ENCODE data around the gene MARK2. TPM values are rescaled to one million over a fixed set of nuclear protein-coding genes. Genes with fewer than 3 reads are reported as not detected.

MARK2 gene
- total RNA-seq, result 10 to 100 TPM; 78.3 to 87.2 (median 81.2) TPM

- H3K4me3 ChIP-seq (ENCODE audit: low read depth, poor library complexity, severe bottlenecking), result peak within 1 kb of the TSS; percentile 76
- TF ChIP-seq POLR2A (IDR thresholded peaks at IDR 0.05), result no peak
- TF ChIP-seq, protein P1, sequence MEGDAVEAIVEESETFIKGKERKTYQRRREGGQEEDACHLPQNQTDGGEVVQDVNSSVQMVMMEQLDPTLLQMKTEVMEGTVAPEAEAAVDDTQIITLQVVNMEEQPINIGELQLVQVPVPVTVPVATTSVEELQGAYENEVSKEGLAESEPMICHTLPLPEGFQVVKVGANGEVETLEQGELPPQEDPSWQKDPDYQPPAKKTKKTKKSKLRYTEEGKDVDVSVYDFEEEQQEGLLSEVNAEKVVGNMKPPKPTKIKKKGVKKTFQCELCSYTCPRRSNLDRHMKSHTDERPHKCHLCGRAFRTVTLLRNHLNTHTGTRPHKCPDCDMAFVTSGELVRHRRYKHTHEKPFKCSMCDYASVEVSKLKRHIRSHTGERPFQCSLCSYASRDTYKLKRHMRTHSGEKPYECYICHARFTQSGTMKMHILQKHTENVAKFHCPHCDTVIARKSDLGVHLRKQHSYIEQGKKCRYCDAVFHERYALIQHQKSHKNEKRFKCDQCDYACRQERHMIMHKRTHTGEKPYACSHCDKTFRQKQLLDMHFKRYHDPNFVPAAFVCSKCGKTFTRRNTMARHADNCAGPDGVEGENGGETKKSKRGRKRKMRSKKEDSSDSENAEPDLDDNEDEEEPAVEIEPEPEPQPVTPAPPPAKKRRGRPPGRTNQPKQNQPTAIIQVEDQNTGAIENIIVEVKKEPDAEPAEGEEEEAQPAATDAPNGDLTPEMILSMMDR (IDR thresholded peaks at IDR 0.05), result no peak
- intact Hi-C loops (cut with DNase I; ENCODE audit: low total_unique reads), result no loop called here
- DNase-seq (ENCODE audit: low spot score in 2 of 2), result peak; percentile 98 to 100
- 1% methylated on average over 47 to 56 of the region's 100 CpGs for WGBS, 2 donors
Observed at GRCh38 chr11:63838678-63839507, at the start of gene MARK2. Gene MARK2, plus strand, starts transcription at chr11:63839110. Its CDS starts 397 bp downstream, at chr11:63839507.

DNA sequence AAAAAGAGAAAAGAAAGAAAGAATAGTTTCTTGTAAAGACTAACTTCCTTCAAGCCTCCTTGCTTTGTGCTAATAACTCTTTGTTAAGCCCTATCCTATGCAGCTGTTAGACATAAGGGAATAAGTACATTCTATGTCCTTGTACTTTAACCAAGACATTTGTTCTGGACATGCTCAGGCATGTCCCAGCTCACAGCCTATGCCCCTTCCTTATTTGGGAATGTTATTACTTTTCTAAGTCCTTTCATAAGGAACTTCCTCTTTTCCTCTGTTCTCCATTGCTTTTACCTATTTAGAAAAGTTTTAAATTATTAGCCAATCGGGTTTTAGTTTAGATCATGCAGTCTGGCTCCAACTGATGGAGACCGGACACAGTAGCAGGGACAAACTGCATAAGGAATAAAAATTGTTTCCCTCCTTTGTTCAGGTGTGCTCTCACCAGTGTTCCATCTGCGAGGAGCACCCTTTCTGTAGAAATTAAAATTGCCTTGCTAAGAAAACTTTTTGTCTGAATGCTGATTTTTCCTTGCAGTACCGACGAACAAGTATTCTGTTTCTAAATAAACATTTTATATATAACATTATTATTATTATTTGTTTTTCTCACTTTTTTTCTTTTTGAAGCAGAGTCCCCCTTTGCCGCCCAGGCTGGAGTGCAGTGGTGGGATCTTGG lies 47.3 kb upstream of the MARK2 start:
- 93 to 96% methylated on average over 6 of the region's 6 CpGs for WGBS, 2 donors
- H3K4me3 ChIP-seq (ENCODE audit: low read depth, poor library complexity, severe bottlenecking), result no peak overlapping the region
- TF ChIP-seq POLR2A (IDR thresholded peaks at IDR 0.05), result no peak
- intact Hi-C loops (cut with DNase I; ENCODE audit: low total_unique reads), result no loop called here
- DNase-seq (ENCODE audit: low spot score in 2 of 2), result no peak

DNA sequence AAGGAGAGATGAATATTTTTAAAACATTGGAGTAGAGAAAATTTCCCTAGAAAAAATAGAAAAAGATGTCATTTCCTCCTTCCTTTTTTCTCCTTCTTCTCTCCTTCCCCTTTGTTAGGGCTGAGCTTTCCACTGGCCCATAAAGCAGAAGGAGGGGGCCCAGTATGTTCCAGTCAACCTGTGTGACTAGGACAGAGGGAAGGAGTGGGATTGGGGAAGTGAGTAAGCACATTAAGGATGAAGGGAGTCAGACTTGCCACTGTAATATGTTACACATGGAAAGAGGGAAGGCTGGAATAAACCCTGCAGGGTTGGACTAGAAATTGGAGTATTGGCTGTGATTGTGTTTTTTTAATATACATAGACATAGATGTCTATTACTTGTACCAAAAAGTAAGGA lies 45.7 kb upstream of the MARK2 start:
- intact Hi-C loops (cut with DNase I; ENCODE audit: low total_unique reads), result no loop called here
- TF ChIP-seq, protein P1 (IDR thresholded peaks at IDR 0.05), result no peak
- TF ChIP-seq POLR2A (IDR thresholded peaks at IDR 0.05), result no peak

DNA sequence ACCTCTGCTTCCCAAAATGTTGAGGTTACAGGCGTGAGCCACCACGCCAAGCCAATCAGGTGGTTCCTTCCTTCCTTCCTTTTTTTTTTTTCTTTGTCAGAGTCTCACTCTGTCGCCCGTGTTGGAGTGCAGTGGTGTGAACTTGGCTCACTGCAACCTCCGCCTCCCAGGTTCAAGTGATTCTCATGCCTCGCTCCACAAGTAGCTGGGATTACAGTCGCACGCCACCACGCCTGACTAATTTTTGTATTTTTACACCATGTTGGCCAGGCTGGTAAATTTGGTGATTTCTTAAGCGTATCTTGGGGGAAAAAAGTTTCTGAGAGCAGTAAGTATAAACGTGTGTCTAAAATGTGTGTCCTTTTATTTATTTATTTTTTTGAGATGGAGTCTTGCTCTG lies 43.8 kb upstream of the MARK2 start:
- H3K4me3 ChIP-seq (ENCODE audit: low read depth, poor library complexity, severe bottlenecking), result no peak overlapping the region
- intact Hi-C loops (cut with DNase I; ENCODE audit: low total_unique reads), result no loop called here
- no peak for TF ChIP-seq POLR2A (IDR thresholded peaks at IDR 0.05)
- DNase-seq (ENCODE audit: low spot score in 2 of 2), result no peak
- 85 to 88% methylated on average over 11 of the region's 11 CpGs for WGBS, 2 donors

More for the DNA sequence above, 45.7 kb upstream of the MARK2 start:
- no peak for DNase-seq (ENCODE audit: low spot score in 2 of 2)
- no peak overlapping the region for H3K4me3 ChIP-seq (ENCODE audit: low read depth, poor library complexity, severe bottlenecking)

GRCh38 chr11:63800921-63801320 lies 38.0 kb upstream of the MARK2 start:
- intact Hi-C loops (cut with DNase I; ENCODE audit: low total_unique reads), result no loop called here
- H3K4me3 ChIP-seq (ENCODE audit: low read depth, poor library complexity, severe bottlenecking), result no peak overlapping the region
- TF ChIP-seq, protein P1 (IDR thresholded peaks at IDR 0.05), result no peak
- no peak for TF ChIP-seq POLR2A (IDR thresholded peaks at IDR 0.05)
- 85 to 89% methylated on average over 5 of the region's 5 CpGs for WGBS, 2 donors
- DNase-seq (ENCODE audit: low spot score in 2 of 2), result no peak

DNA sequence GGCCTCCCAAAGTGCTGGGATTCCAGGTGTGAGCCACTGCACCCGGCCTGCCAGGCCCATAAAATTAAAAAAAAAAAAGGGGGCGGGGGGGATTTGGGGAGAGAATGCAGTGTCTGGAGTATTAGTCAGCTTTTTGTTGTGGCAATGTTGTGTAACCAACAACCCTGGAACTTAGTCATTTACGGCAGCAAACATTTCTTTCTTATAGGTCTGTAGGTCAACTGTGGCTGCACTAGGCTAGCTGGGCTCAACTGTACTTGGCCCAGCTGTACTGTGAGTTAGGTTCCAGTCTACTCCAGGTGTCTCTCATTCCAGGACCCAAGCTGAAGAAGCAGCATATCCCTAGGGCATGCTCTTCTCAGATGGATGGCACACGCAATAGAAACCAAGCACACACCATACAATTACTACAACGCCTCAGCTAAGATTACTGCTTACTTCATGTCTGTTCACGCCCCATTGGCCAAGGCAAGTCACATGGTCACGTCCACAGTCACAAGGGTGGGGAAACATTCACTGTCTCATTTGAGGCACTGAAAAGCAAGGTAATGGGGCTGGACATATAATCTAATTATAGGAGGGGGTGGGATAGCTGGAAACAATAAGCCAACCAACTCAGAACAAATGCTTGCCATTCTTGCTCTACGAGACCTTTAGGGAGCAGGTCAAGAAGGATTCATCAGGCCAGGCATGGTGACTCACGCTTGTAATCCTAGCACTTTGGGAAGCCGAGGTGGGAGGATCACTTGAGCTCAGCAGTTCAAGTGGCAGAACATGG lies 36.1 kb upstream of the MARK2 start:
- intact Hi-C loops (cut with DNase I; ENCODE audit: low total_unique reads), result no loop called here
- 54 to 62% methylated on average over 10 of the region's 10 CpGs for WGBS, 2 donors
- DNase-seq (ENCODE audit: low spot score in 2 of 2), result peak in 1 of 2 donors; percentile 39
- TF ChIP-seq POLR2A (IDR thresholded peaks at IDR 0.05), result no peak
- TF ChIP-seq, protein P1 (IDR thresholded peaks at IDR 0.05), result no peak
- no peak overlapping the region for H3K4me3 ChIP-seq (ENCODE audit: low read depth, poor library complexity, severe bottlenecking)
